RWPE1 (cell line): ENCODE measurements around the gene CLCN5.

Source experiments
- CTCF ChIA-PET: fragments of 350-600 bp; sonication (Branson Sonifier 250); formaldehyde crosslinking; extraction: SDS; loops from one replicate; lab custom pipeline; 2021; lab: Yijun Ruan, JAX
- POLR2A ChIA-PET: fragments of 400-600 bp; formaldehyde crosslinking; extraction: SDS; loops from one replicate; lab custom pipeline; 2020; ENCODE audit warnings: antibody characterized with exemption; ENCODE audit not compliant: low non-redundant PET; lab: Yijun Ruan, JAX
- DNase-seq: peaks from one replicate; pipeline ENCODE4 v3.0.0; 2012; ENCODE audit warnings: low spot score
- H3K27ac ChIP-seq: fragments of 450-650 bp; 2 replicates; pipeline ENCODE4 v1.5.1; 2017
- TF ChIP-seq, protein P1 (sequence below): fragments of 450-650 bp; conservative IDR thresholded peaks from 2 replicates; pipeline ENCODE4 v1.5.1; 2017; ENCODE audit warnings: low read depth, mild to moderate bottlenecking

CLCN5 gene

DNA sequence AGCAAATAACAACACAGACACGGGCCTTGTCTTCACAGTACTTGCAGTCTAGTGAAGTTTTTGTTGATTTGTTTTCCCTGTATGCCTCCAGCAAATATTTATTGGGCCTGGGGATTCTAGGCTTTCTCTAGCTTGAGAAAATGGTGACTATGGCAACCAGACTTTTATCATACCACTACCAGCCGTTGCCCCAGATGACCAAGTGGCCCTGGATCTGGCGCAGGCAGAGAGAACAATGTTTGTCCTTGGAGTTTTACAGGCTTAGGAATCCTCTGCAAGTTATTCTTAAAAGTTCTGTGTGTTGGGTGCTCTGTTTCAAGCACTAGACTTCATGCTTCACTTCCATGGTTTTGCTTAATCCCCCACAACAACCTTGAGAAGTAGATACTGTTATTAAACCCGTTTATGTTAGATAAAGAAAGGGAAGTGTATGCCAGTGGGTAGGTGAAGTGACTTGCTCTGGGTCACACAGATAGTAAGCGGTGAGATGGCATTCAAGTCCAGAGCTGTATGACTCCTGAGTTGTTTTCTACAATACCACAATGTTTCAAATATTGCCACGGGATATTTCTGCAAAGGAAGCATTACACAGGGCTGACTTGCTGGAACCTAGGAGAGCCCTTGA, 183.8 kb downstream of the CLCN5 start:
- no peak for DNase-seq
- CTCF ChIA-PET, result interaction anchor here (0.8 kb wide), 1 partner anchor 491 kb away, joined by 3 read pairs; no protein-coding TSS in a partner anchor
- no peak overlapping the region for H3K27ac ChIP-seq
- POLR2A ChIA-PET, result no interaction called here
- TF ChIP-seq, protein P1, sequence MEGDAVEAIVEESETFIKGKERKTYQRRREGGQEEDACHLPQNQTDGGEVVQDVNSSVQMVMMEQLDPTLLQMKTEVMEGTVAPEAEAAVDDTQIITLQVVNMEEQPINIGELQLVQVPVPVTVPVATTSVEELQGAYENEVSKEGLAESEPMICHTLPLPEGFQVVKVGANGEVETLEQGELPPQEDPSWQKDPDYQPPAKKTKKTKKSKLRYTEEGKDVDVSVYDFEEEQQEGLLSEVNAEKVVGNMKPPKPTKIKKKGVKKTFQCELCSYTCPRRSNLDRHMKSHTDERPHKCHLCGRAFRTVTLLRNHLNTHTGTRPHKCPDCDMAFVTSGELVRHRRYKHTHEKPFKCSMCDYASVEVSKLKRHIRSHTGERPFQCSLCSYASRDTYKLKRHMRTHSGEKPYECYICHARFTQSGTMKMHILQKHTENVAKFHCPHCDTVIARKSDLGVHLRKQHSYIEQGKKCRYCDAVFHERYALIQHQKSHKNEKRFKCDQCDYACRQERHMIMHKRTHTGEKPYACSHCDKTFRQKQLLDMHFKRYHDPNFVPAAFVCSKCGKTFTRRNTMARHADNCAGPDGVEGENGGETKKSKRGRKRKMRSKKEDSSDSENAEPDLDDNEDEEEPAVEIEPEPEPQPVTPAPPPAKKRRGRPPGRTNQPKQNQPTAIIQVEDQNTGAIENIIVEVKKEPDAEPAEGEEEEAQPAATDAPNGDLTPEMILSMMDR, result no peak

DNA sequence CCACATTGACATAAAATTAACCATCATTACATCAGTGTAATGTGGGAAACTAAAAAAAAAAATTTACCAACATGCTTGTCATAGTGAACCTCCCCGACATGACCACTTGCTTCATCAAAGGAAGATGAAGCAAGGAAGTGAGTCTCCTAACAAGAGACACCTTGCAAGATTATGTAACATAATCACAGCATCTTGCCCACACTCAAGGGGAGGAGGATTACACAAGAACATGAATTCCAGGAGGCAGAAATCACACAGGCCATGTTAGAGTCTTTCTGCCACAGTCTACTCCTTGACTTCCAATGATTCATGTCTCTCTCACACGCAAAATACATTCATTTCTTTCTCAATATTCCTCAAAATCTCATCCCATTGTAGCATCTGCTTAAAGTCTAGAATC, 185.1 kb downstream of the CLCN5 start:
- TF ChIP-seq, protein P1, result no peak
- H3K27ac ChIP-seq, result no peak overlapping the region
- CTCF ChIA-PET, result no interaction called here
- POLR2A ChIA-PET, result no interaction called here
- DNase-seq, result no peak

DNA sequence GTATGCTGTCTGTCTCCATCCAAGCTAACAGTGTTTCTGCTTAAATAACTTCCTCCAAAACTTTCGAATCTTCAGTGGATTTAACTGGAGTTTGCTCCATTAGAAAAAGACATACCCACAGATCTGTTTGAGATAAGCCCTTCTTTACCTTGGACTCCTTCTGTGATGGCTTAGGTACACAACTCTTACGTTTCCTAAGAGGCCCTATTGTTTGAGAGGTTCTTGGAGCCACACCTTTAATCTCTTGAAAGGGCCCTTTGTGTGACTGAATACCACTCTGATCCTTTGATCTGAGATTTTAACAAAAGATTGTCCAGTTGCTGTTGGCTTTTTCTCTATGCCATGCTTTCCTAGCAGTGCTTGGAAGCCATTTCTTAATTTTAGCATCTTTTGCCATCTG, 185.9 kb downstream of the CLCN5 start:
- ChIA-PET CTCF (no interaction called here), POLR2A (no interaction called here)
- no peak for DNase-seq
- no peak overlapping the region for H3K27ac ChIP-seq
- TF ChIP-seq, protein P1, result no peak

DNA sequence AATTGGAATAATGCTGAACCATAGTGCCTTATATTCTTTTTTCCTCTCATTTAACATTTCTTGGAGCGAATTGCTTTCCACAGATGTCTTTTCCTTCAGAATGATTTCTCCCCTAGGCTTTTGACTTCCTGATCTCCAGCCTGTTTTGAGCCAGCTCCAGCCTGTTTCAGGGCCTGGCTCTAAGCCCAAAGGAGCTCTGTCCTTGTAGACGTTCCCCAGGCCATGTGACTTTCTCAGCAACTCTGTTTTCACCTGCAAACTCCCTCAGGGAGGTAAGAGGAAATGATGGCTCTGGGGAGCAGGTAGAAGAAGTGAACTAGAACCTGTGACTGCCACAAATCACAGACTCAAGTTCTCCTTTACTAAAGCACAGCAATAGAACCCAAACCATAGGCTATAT, 189.3 kb downstream of the CLCN5 start:
- POLR2A ChIA-PET, result no interaction called here
- TF ChIP-seq, protein P1, result no peak
- no peak for DNase-seq
- CTCF ChIA-PET, result no interaction called here
- no peak overlapping the region for H3K27ac ChIP-seq

DNA sequence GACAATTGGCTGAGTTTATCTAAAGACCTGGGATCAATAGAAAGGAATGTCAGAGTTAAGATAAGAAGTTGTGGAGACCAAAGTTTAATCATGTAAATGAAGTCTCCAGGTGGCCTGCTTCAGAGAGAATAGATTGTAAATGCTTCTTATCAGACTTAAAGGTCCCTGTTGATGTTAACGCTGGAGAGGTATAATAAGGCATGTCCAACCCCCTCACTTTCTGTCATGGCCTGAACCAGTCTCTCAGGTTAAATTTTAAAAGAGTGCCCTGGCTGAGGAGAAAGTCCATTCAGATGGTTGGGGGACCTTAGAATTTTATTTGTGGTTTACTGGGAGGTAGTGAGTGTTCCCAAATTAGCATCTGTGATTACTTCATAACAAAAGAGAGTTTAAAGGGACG, 191.7 kb downstream of the CLCN5 start:
- TF ChIP-seq, protein P1, result no peak
- CTCF ChIA-PET, result no interaction called here
- no peak overlapping the region for H3K27ac ChIP-seq

DNA sequence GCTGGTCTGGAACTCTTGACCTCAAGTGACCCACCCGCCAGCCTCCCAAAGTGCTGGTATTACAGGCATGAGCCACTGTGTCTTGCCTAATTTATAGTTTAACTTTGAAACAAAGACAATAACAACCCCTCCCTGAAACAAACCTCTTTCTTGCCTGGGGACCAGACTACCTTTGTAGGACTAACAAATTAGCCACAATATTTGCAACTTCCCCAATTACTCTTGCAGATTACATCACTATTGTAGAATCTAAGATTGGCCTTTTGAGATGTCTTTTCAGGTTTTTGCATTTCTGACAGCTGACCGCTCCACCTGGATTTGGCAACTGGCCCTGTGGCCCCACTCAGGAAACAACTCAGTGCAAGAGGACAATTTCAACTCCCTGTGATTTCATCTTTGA, 193.6 kb downstream of the CLCN5 start:
- no peak overlapping the region for H3K27ac ChIP-seq
- DNase-seq, result no peak
- POLR2A ChIA-PET, result no interaction called here
- CTCF ChIA-PET, result no interaction called here
- TF ChIP-seq, protein P1, result no peak

More for the DNA sequence above, 191.7 kb downstream of the CLCN5 start:
- no peak for DNase-seq
- POLR2A ChIA-PET, result no interaction called here
